Lower leg skin (tissue), 3 donors: ENCODE measurements around the gene UQCC2.

ENCODE experiments used
- POLR2A ChIP-seq, 2 donors: fragments of 450-650 bp; IDR thresholded peaks; one replicate each; pipeline ENCODE4 v1.6.1; 2016 to 2017; ENCODE audit warnings: antibody characterized with exemption in 2 of 2, mild to moderate bottlenecking in 1 of 2, moderate library complexity in 1 of 2
- TF ChIP-seq, protein P1 (sequence below), 3 donors: fragments of 450-650 bp; IDR thresholded peaks; one replicate each; pipeline ENCODE4 v1.5.1; 2016; ENCODE audit warnings: antibody characterized with exemption in 3 of 3, mild to moderate bottlenecking in 3 of 3, moderate library complexity in 2 of 3

DNA sequence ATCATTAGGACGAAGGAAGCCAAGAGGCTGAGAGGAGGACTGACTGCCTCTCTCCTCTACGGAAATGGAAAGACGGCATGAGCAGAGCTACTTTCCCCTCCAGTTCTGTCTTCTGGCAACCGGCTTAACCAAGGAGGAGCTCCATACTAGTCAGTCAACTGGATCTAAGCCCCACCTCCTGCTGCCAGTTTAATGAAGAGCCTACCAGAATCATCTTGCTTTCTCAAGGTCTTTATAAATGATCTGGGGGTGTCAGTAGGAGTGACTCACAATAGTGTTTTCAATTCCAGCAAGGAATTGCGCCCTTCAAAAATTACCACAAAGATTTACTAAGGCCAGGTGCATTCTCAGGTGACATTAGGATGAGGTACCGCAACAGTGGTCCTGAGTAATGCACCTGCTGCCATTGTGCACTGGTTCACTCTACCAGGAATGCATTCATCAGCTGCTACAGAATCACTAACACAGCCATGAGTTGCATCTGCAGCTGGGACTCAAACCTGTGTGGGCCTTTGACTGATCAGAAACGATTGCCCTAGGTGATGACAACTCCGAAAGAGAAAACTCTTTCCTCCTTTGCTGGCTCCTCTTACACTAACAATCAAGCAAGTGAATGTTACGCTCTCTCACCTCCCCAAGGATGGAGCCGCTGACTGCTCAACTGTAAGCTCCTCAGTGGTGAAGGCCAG, 2.8 kb downstream of the UQCC2 start:
- TF ChIP-seq, protein P1, sequence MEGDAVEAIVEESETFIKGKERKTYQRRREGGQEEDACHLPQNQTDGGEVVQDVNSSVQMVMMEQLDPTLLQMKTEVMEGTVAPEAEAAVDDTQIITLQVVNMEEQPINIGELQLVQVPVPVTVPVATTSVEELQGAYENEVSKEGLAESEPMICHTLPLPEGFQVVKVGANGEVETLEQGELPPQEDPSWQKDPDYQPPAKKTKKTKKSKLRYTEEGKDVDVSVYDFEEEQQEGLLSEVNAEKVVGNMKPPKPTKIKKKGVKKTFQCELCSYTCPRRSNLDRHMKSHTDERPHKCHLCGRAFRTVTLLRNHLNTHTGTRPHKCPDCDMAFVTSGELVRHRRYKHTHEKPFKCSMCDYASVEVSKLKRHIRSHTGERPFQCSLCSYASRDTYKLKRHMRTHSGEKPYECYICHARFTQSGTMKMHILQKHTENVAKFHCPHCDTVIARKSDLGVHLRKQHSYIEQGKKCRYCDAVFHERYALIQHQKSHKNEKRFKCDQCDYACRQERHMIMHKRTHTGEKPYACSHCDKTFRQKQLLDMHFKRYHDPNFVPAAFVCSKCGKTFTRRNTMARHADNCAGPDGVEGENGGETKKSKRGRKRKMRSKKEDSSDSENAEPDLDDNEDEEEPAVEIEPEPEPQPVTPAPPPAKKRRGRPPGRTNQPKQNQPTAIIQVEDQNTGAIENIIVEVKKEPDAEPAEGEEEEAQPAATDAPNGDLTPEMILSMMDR (IDR thresholded peaks at IDR 0.05), result no peak
- TF ChIP-seq POLR2A (IDR thresholded peaks at IDR 0.05), result no peak
